ENCODE measurements around the gene SF3A2. TPM values are rescaled to one million over a fixed set of nuclear protein-coding genes. Genes with fewer than 3 reads are reported as not detected.
A peak's percentile ranks its signal among the peaks of the same experiment; 100 is the strongest.

Gene SF3A2
- total RNA-seq, 1 donor from 2014 or later: 129 TPM

- H3K36me3 Mint-ChIP-seq: no peaks in the 10 kb centered on the region
- peak overlapping the region; percentile 75 for H3K4me3 Mint-ChIP-seq
- no peak overlapping the region for H3K27ac Mint-ChIP-seq
- H3K4me1 Mint-ChIP-seq (ENCODE audit: unreplicated experiment): peaks cover 3% of the 10 kb centered on the region
- DNase-seq (ENCODE audit: extremely low spot score, unreplicated experiment): no peak
- TF ChIP-seq CTCF (conservative IDR thresholded peaks at IDR 0.05): no peak
- H3K27me3 Mint-ChIP-seq: peaks cover 81% of the 10 kb centered on the region
- H3K9me3 Mint-ChIP-seq: no peaks in the 10 kb centered on the region
These were observed 52.4 kb downstream of the SF3A2 start for GRCh38 chr19:2288818-2289713.

GRCh38 chr19:2289714-2290435 is 53.3 kb downstream of the SF3A2 start:
- no peak for DNase-seq (ENCODE audit: extremely low spot score, unreplicated experiment)

GRCh38 chr19:2290441-2291184 is 54.0 kb downstream of the SF3A2 start:
- DNase-seq (ENCODE audit: extremely low spot score, unreplicated experiment): no peak
- H3K9me3 Mint-ChIP-seq: no peaks in the 10 kb centered on the region
- peaks cover 10% of the 10 kb centered on the region for H3K4me1 Mint-ChIP-seq (ENCODE audit: unreplicated experiment)
- H3K4me3 Mint-ChIP-seq: peak overlapping the region; percentile 22
- no peaks in the 10 kb centered on the region for H3K36me3 Mint-ChIP-seq
- no peak for TF ChIP-seq CTCF (conservative IDR thresholded peaks at IDR 0.05)
- H3K27ac Mint-ChIP-seq: no peak overlapping the region
- H3K27me3 Mint-ChIP-seq: peaks cover 85% of the 10 kb centered on the region

More at GRCh38 chr19:2289714-2290435, 53.3 kb downstream of the SF3A2 start:
- H3K36me3 Mint-ChIP-seq: no peaks in the 10 kb centered on the region
- peaks cover 5% of the 10 kb centered on the region for H3K4me1 Mint-ChIP-seq (ENCODE audit: unreplicated experiment)
- no peaks in the 10 kb centered on the region for H3K9me3 Mint-ChIP-seq
- TF ChIP-seq CTCF (conservative IDR thresholded peaks at IDR 0.05): no peak
- no peak overlapping the region for H3K27ac Mint-ChIP-seq
- H3K4me3 Mint-ChIP-seq: peak overlapping the region; percentile 77
- peaks cover 85% of the 10 kb centered on the region for H3K27me3 Mint-ChIP-seq

- H3K36me3 Mint-ChIP-seq: no peaks in the 10 kb centered on the region
- TF ChIP-seq CTCF (conservative IDR thresholded peaks at IDR 0.05): peak; percentile 60
- DNase-seq (ENCODE audit: extremely low spot score, unreplicated experiment): no peak
- peaks cover 10% of the 10 kb centered on the region for H3K4me1 Mint-ChIP-seq (ENCODE audit: unreplicated experiment)
- peaks cover 86% of the 10 kb centered on the region for H3K27me3 Mint-ChIP-seq
- H3K9me3 Mint-ChIP-seq: no peaks in the 10 kb centered on the region
- no peak overlapping the region for H3K4me3 Mint-ChIP-seq
- H3K27ac Mint-ChIP-seq: no peak overlapping the region
These were observed 54.6 kb downstream of the SF3A2 start for GRCh38 chr19:2291185-2291751.

- TF ChIP-seq CTCF (conservative IDR thresholded peaks at IDR 0.05): no peak
- H3K9me3 Mint-ChIP-seq: no peaks in the 10 kb centered on the region
- H3K4me1 Mint-ChIP-seq (ENCODE audit: unreplicated experiment): peaks cover 10% of the 10 kb centered on the region
- no peak for DNase-seq (ENCODE audit: extremely low spot score, unreplicated experiment)
- H3K4me3 Mint-ChIP-seq: peak overlapping the region; percentile 35
- H3K27ac Mint-ChIP-seq: no peak overlapping the region
- peaks cover 54% of the 10 kb centered on the region for H3K27me3 Mint-ChIP-seq
- H3K36me3 Mint-ChIP-seq: no peaks in the 10 kb centered on the region
These were observed 58.2 kb downstream of the SF3A2 start for GRCh38 chr19:2294687-2295335.

Data from type B pancreatic cell (in vitro differentiated cells).